BE2C (cell line): Measurements from ENCODE around the gene CSRNP2.
"Not testable (repeated sequence)": the region's sequence is repeated elsewhere in the genome, so short reads cannot be mapped to it uniquely, and the experiment has no call there.

Experiments
- DNase-seq: peaks from one replicate; pipeline ENCODE4 v3.0.0-alpha.2; 2020
- H3K27me3 ChIP-seq: fragments of 250-450 bp; sonication (Bioruptor Pico); 2 replicates; pipeline ENCODE4 v1.5.1; 2020; ENCODE audit warnings: mild to moderate bottlenecking
- H3K36me3 ChIP-seq: fragments of 250-450 bp; sonication (Bioruptor Pico); 2 replicates; pipeline ENCODE4 v1.5.1; 2020; ENCODE audit warnings: mild to moderate bottlenecking
- H3K4me1 ChIP-seq: fragments of 250-450 bp; sonication (Bioruptor Pico); 2 replicates; pipeline ENCODE4 v1.5.1; 2020
- H3K4me3 ChIP-seq: 2 replicates; pipeline ENCODE4 v1.5.1; 2011; ENCODE audit warnings: low read depth, low read length
- H3K9me3 ChIP-seq: fragments of 250-450 bp; sonication (Bioruptor Pico); 2 replicates; pipeline ENCODE4 v1.5.1; 2020
- CTCF ChIP-seq: IDR thresholded peaks from 2 replicates; pipeline ENCODE4 v1.5.1; 2012; ENCODE audit warnings: mild to moderate bottlenecking, low read depth, low read length

CSRNP2 gene

GRCh38 chr12:51017452-51017851, 65.9 kb downstream of the CSRNP2 start:
- H3K27me3 ChIP-seq: no peaks in the 10 kb centered on the region
- no peak for DNase-seq
- no peak overlapping the region for H3K4me3 ChIP-seq
- peaks cover 2% of the 10 kb centered on the region; the same call in 1 of the 2 replicates for H3K4me1 ChIP-seq
- peaks cover 2% of the 10 kb centered on the region; the same call in 1 of the 2 replicates for H3K36me3 ChIP-seq
- H3K9me3 ChIP-seq: no peaks in the 10 kb centered on the region
- TF ChIP-seq CTCF: no peak

- not testable (repeated sequence) for H3K4me3 ChIP-seq, DNase-seq, H3K36me3 ChIP-seq, H3K4me1 ChIP-seq, H3K27me3 ChIP-seq, H3K9me3 ChIP-seq
Measured at GRCh38 chr12:51014467-51014866, 68.9 kb downstream of the CSRNP2 start.

- no peaks in the 10 kb centered on the region for H3K27me3 ChIP-seq
- TF ChIP-seq CTCF: no peak
- DNase-seq: no peak
- H3K4me3 ChIP-seq: no peak overlapping the region
- H3K36me3 ChIP-seq: peaks cover 2% of the 10 kb centered on the region; the same call in 1 of the 2 replicates
- H3K9me3 ChIP-seq: no peaks in the 10 kb centered on the region
- peaks cover 3% of the 10 kb centered on the region for H3K4me1 ChIP-seq
Measured at GRCh38 chr12:51013441-51013840, 70.0 kb downstream of the CSRNP2 start.

- TF ChIP-seq CTCF: no peak
- no peak overlapping the region for H3K4me3 ChIP-seq
- H3K4me1 ChIP-seq: peaks cover 3% of the 10 kb centered on the region
- H3K9me3 ChIP-seq: no peaks in the 10 kb centered on the region
- DNase-seq: no peak
- peaks cover 5% of the 10 kb centered on the region for H3K36me3 ChIP-seq
- H3K27me3 ChIP-seq: no peaks in the 10 kb centered on the region
Measured at GRCh38 chr12:51012570-51013236, 70.7 kb downstream of the CSRNP2 start.

GRCh38 chr12:51011955-51012354, 71.4 kb downstream of the CSRNP2 start:
- Histone ChIP-seq H3K9me3 (no peaks in the 10 kb centered on the region), H3K36me3 (peaks cover 13% of the 10 kb centered on the region), H3K4me3 (no peak overlapping the region), H3K4me1 (peaks cover 3% of the 10 kb centered on the region), H3K27me3 (no peaks in the 10 kb centered on the region)
- TF ChIP-seq CTCF: no peak
- DNase-seq: no peak
